K562 (cell line): ENCODE data around the gene CTDNEP1. TPM values are rescaled to one million over a fixed set of nuclear protein-coding genes. Genes with fewer than 3 reads are reported as not detected.

Source experiments
- ATAC-seq: fragments of 200-7000 bp; cut with Tn5 transposase; 3 replicates; pipeline ENCODE4 v1.9.1; 2020; ENCODE audit warnings: moderate library complexity
- BruUV-seq: library from RNA; stranded (reverse); fragments of 400-500 nt; replicated peaks from 2 replicates; lab custom pipeline; 2021; lab: Mats Ljungman, UMichigan
- CTCF ChIA-PET: fragments of 300-600 bp; formaldehyde crosslinking; extraction: SDS; loops from one replicate; lab custom pipeline; 2021; ENCODE audit warnings: low intra/inter-chr PET ratio; lab: Yijun Ruan, JAX
- POLR2A ChIA-PET: fragments of 300-600, 350-650 bp; sonication (Branson Sonifier 250); formaldehyde crosslinking; extraction: SDS; loops from one replicate; lab custom pipeline; 2021; ENCODE audit warnings: antibody characterized with exemption, inconsistent platforms; lab: Yijun Ruan, JAX
- DNase-seq, 4 experiments: peaks; one replicate each; pipeline versions ENCODE4 v3.0.0 to v3.0.0-alpha.2; 2011 to 2018; ENCODE audit warnings: low spot score in 3 of 4, mixed read lengths in 3 of 4; ENCODE audit errors: extremely low read depth in 1 of 4
- FAIRE-seq: peaks from 2 replicates; lab custom pipeline; 2011; peaks lifted over from hg19 to GRCh38; lab: Jason Lieb, UNC
- H2AFZ ChIP-seq: 2 replicates; pipeline ENCODE4 v1.6.0; 2011; ENCODE audit warnings: low read depth, low read length, control low read depth, inconsistent platforms
- H3K27ac ChIP-seq: fragments of 200-600 bp; 3 replicates; pipeline ENCODE4 v1.8.0; 2011; ENCODE audit warnings: low read depth, mild to moderate bottlenecking, control low read depth, inconsistent platforms, low read length, moderate library complexity, mixed read lengths; ENCODE audit errors: extremely low read depth
- H3K27me3 ChIP-seq, 2 experiments: fragments of 300-600 bp in 1 of 2; 2 replicates in 1 of 2; 3 replicates in 1 of 2; pipeline versions ENCODE4 v1.6.0 to v1.8.0; 2011; ENCODE audit warnings: inconsistent platforms in 2 of 2, low read length in 2 of 2, mild to moderate bottlenecking in 1 of 2, mixed read lengths in 1 of 2, moderate library complexity in 1 of 2; ENCODE audit not compliant: control insufficient read depth in 2 of 2, insufficient read depth in 2 of 2
- H3K36me3 ChIP-seq: fragments of 300-600 bp; 3 replicates; pipeline ENCODE4 v1.8.0; 2011; ENCODE audit warnings: mild to moderate bottlenecking, low read length, inconsistent platforms; ENCODE audit not compliant: control insufficient read depth, insufficient read depth
- H3K4me1 ChIP-seq, 2 experiments: fragments of 200-600 bp in 1 of 2; replicated peaks in 1 of 2; 2 replicates in 1 of 2; 3 replicates in 1 of 2; pipeline versions ENCODE4 v1.5.1 to v1.8.0; 2011; ENCODE audit warnings: inconsistent platforms in 2 of 2, low read length in 2 of 2, mild to moderate bottlenecking in 1 of 2, mixed read lengths in 1 of 2, moderate library complexity in 1 of 2; ENCODE audit not compliant: control insufficient read depth in 2 of 2, insufficient read depth in 2 of 2
- H3K4me2 ChIP-seq: 2 replicates; pipeline ENCODE4 v1.6.1; 2011; ENCODE audit warnings: low read length, control low read depth, inconsistent platforms, mixed read lengths; ENCODE audit not compliant: insufficient read depth
- H3K4me3 ChIP-seq: fragments of 200-600 bp; sonication (generic), shearing (Covaris generic); 2 replicates; pipeline ENCODE4 v1.5.1; 2016; ENCODE audit warnings: control low read depth, inconsistent platforms
- H3K79me2 ChIP-seq: fragments of 200-600 bp; 3 replicates; pipeline ENCODE4 v1.8.0; 2011; ENCODE audit warnings: low read length, inconsistent platforms; ENCODE audit not compliant: control insufficient read depth, insufficient read depth
- H3K9ac ChIP-seq, 2 experiments: 2 replicates each; pipeline versions ENCODE4 v1.6.0 to v1.6.1; 2011; ENCODE audit warnings: low read depth in 2 of 2, low read length in 2 of 2, control low read depth in 1 of 2, inconsistent platforms in 1 of 2, mild to moderate bottlenecking in 1 of 2, mixed read lengths in 1 of 2; ENCODE audit not compliant: insufficient read depth in 1 of 2
- H3K9me1 ChIP-seq: one replicate; pipeline ENCODE4 v1.6.0; 2011; ENCODE audit warnings: inconsistent platforms, mild to moderate bottlenecking, low read length, moderate library complexity; ENCODE audit not compliant: control insufficient read depth, insufficient read depth
- H3K9me3 ChIP-seq: replicated peaks from 2 replicates; pipeline ENCODE4 v1.5.1; 2011; ENCODE audit warnings: low read depth, low read length, inconsistent platforms; ENCODE audit not compliant: control insufficient read depth, insufficient read depth
- H4K20me1 ChIP-seq: replicated peaks from 2 replicates; pipeline ENCODE4 v1.6.1; 2011; ENCODE audit warnings: low read length, inconsistent platforms, mixed read lengths; ENCODE audit not compliant: control insufficient read depth, insufficient read depth
- BCL6 ChIP-seq: fragments of 250-450 bp; sonication (Bioruptor Pico); IDR thresholded peaks from 2 replicates; pipeline ENCODE4 v1.4.0; 2020
- CREM ChIP-seq: IDR thresholded peaks from 2 replicates; pipeline ENCODE4 v1.6.1; 2014; ENCODE audit warnings: antibody characterized with exemption, low read depth
- E2F3 ChIP-seq: fragments of 250-450 bp; sonication (Bioruptor Pico); IDR thresholded peaks from 2 replicates; pipeline ENCODE4 v1.4.0; 2020; ENCODE audit warnings: mild to moderate bottlenecking
- EP400 ChIP-seq: fragments of 450-650 bp; IDR thresholded peaks from 2 replicates; pipeline ENCODE4 v1.6.1; 2017; ENCODE audit warnings: antibody characterized with exemption, mild to moderate bottlenecking, moderate library complexity
- L3MBTL2 ChIP-seq: fragments of 450-650 bp; IDR thresholded peaks from 2 replicates; pipeline ENCODE4 v1.6.1; 2016; ENCODE audit warnings: mild to moderate bottlenecking, moderate library complexity
- MITF ChIP-seq: IDR thresholded peaks from 2 replicates; pipeline ENCODE4 v1.6.1; 2014; ENCODE audit warnings: antibody characterized with exemption
- NFE2 ChIP-seq: IDR thresholded peaks from 2 replicates; pipeline ENCODE4 v1.6.1; 2014; ENCODE audit warnings: antibody characterized with exemption, low read depth
- NFIC ChIP-seq: fragments of 450-650 bp; IDR thresholded peaks from 2 replicates; pipeline ENCODE4 v1.6.1; 2017; ENCODE audit warnings: mild to moderate bottlenecking, inconsistent platforms
- NRF1 ChIP-seq, 2 experiments: fragments of 450-650 bp; IDR thresholded peaks in 1 of 2; conservative IDR thresholded peaks in 1 of 2; 2 replicates each; pipeline ENCODE4 v1.6.1; 2014; ENCODE audit warnings: mild to moderate bottlenecking in 2 of 2
- PURB ChIP-seq: sonication (generic); formaldehyde crosslinking; IDR thresholded peaks from 2 replicates; pipeline ENCODE4 v1.9.0; 2021; ENCODE audit warnings: low read depth, mild to moderate bottlenecking, missing genetic modification reagents
- SIN3B ChIP-seq: fragments of 450-650 bp; IDR thresholded peaks from 2 replicates; pipeline ENCODE4 v1.6.1; 2017; ENCODE audit warnings: low read depth, mild to moderate bottlenecking, moderate library complexity
- SRF ChIP-seq, 2 experiments: fragments of 250-450, 450-650 bp in 1 of 2; sonication (Bioruptor Pico) in 1 of 2; sonication (generic) in 1 of 2; formaldehyde crosslinking; IDR thresholded peaks; 2 replicates each; pipeline versions ENCODE4 v1.5.0 to v1.5.1; 2020 to 2022; ENCODE audit warnings: mild to moderate bottlenecking in 1 of 2, missing genetic modification reagents in 1 of 2
- TEAD1 ChIP-seq, 2 experiments: fragments of 450-650 bp in 1 of 2; sonication (generic) in 1 of 2; formaldehyde crosslinking; IDR thresholded peaks; 2 replicates each; pipeline versions ENCODE4 v1.4.0 to v1.8.0; 2020 to 2022; ENCODE audit warnings: mild to moderate bottlenecking in 2 of 2, missing genetic modification reagents in 1 of 2
- THAP7 ChIP-seq: fragments of 250-450 bp; sonication (Bioruptor Pico); IDR thresholded peaks from 2 replicates; pipeline ENCODE4 v1.5.0; 2021
- ZNF316 ChIP-seq: fragments of 450-650 bp; IDR thresholded peaks from 2 replicates; pipeline ENCODE4 v1.6.1; 2016
- ZNF395 ChIP-seq: fragments of 200-800 bp; sonication (Bioruptor generic); IDR thresholded peaks from 2 replicates; pipeline ENCODE4 v1.6.1; 2017; ENCODE audit warnings: missing genetic modification characterization, missing compliant biosample characterization
- WGBS: fragments of 100-300 bp; shearing (Covaris generic); methylation state at CpG from one replicate; pipeline ENCODE4 v1.1.6; 2016; ENCODE audit warnings: low coverage, mixed read lengths; ENCODE audit not compliant: insufficient coverage; ENCODE audit errors: missing lambda C conversion rate; 5-methylcytosine and 5-hydroxymethylcytosine counted together
- in situ Hi-C: fragments of 300-500 bp; cut with MboI; formaldehyde crosslinking; loops from 4 replicates; pipeline ENCODE4 v1.15.0; 2018; ENCODE audit warnings: inconsistent platforms, mixed read lengths
- intact Hi-C: fragments of 100-400 bp; cut with micrococcal nuclease; formaldehyde crosslinking; loops from 2 replicates; pipeline ENCODE4 v1.14.2; 2022
- polyA plus RNA-seq, 8 experiments: library from polyadenylated mRNA; depleted of rRNA in 4 of 8; stranded (reverse) in 5 of 8; unstranded in 3 of 8; fragments of >200 nt; fragmentation: Nextera tagmentation in 2 of 8; fragmentation: Illumina TruSeq in 1 of 8; extraction: Ambion mirVana in 2 of 8; extraction: Trizol in 1 of 8; gene quantifications; 2 replicates each; pipeline versions ENCODE4 v1.2.1 to v1.2.3, GENCODE V29; 2011 to 2014; ENCODE audit warnings: inconsistent platforms in 1 of 8, missing spikeins in 1 of 8
- total RNA-seq, 7 experiments: library from RNA; depleted of rRNA in 6 of 7; stranded (reverse); fragments of >200 nt in 6 of 7; fragmentation: Illumina TruSeq in 2 of 7; extraction: Trizol in 2 of 7; gene quantifications; 2 replicates each; pipeline versions ENCODE4 v1.2.1 to v1.2.3, GENCODE V29; 2011 to 2021; ENCODE audit warnings: low replicate concordance in 1 of 7

The CTDNEP1 gene
- total and polyA plus RNA-seq, 9 of the 15 experiments (the other 6 are each of a cell fraction or from before 2014, with no cell fraction given), result 10.7 to 150 (median 28.5) TPM

- peak in 1 of 2 experiments; percentile 93; a peak in 2 of 4 replicates for TF ChIP-seq SRF (CRISPR knock-in tag; IDR thresholded peaks at IDR 0.05)
Observed at GRCh38 chr17:7282752-7283321, 31.3 kb upstream of the CTDNEP1 start (continued).

GRCh38 chr17:7281953-7282751 lies 30.6 kb upstream of the CTDNEP1 start:
- Histone ChIP-seq H3K27me3 (no peaks in the 10 kb centered on the region), H3K79me2 (no peaks in the 10 kb centered on the region; the same call in 2 of the 3 replicates), H3K4me1 (peaks cover 15 to 44% of the 10 kb centered on the region in 2 experiments; a peak in 4 of 5 replicates), H3K9me1 (no peaks in the 10 kb centered on the region), H3K4me2 (peak overlapping the region; percentile 73), H3K27ac (peak overlapping the region; percentile 39), H3K36me3 (0 out of 3 replicates have a peak, but pooled peaks cover 3% of the 10 kb centered on the region), H3K9me3 (no peaks in the 10 kb centered on the region), H2AFZ (peak overlapping the region; percentile 61), H3K4me3 (peak overlapping the region; percentile 65), H4K20me1 (no peaks in the 10 kb centered on the region; the same call in 1 of the 2 replicates), H3K9ac (peak overlapping the region; percentile 65 to 91)
- ATAC-seq (peak; percentile 2), FAIRE-seq (no peak), DNase-seq (peak in 3 of 4 experiments; percentile 28 to 44 (median 35))
- BruUV-seq, result TSS peak; percentile 68
- CTCF ChIA-PET, result interaction anchor here (2.1 to 2.3 kb wide), 2 partner anchors 14 to 63 kb away, joined by 19 to 32 read pairs; no protein-coding TSS in a partner anchor
- 0% methylated on average over 14 of the region's 43 CpGs for WGBS
- intact Hi-C loops (loop anchor here (2.0 to 5.0 kb wide), 2 partner anchors 45 to 63 kb away; partner anchors contain the start of gene PHF23), in situ Hi-C loops (loop anchor here (5.0 kb wide), 1 partner anchor 60 kb away; no protein-coding TSS in a partner anchor)
- POLR2A ChIA-PET, result interaction anchor here (0.6 to 1.8 kb wide), 9 partner anchors 12 to 874 kb away, joined by 3 to 6 read pairs (median 4); no protein-coding TSS in a partner anchor
- no peak for TF ChIP-seq ZNF395 (CRISPR knock-in tag)
- no peak for TF ChIP-seq TEAD1 (CRISPR knock-in tag; IDR thresholded peaks at IDR 0.05)
- 0 out of 2 replicates have a peak, but pooled peaks have one; percentile 17 for TF ChIP-seq EP400
- peak; percentile 72 for TF ChIP-seq NFIC
- TF ChIP-seq PURB, result no peak
- TF ChIP-seq SIN3B, result peak; percentile 18; the same call in 1 of the 2 replicates
- no peak for TF ChIP-seq CREM
- no peak for TF ChIP-seq BCL6 (CRISPR knock-in tag)
- TF ChIP-seq MITF, result no peak
- no peak for TF ChIP-seq THAP7 (CRISPR knock-in tag)
- no peak for TF ChIP-seq E2F3 (CRISPR knock-in tag)
- no peak for TF ChIP-seq ZNF316
- TF ChIP-seq NFE2, result no peak
- TF ChIP-seq NRF1 (conservative IDR thresholded peaks at IDR 0.05 in 1 of 2, IDR thresholded peaks at IDR 0.05 in 1 of 2), result peak; percentile 77 to 80
- TF ChIP-seq L3MBTL2, result 0 out of 2 replicates have a peak, but pooled peaks have one; percentile 3
